Medulla oblongata (tissue), 1 donor: ENCODE measurements around the gene PCDH19.
"Not testable (repeated sequence)": the region's sequence is repeated elsewhere in the genome, so short reads cannot be mapped to it uniquely, and the experiment has no call there.

Source experiments
- DNase-seq: peaks from one replicate; pipeline ENCODE4 v3.0.0-alpha.2; 2015; ENCODE audit errors: extremely low spot score

PCDH19 gene

GRCh38 chrX:100409610-100410590 lies at the start of gene PCDH19:
Gene PCDH19 (minus strand): TSS chrX:100410273. CDS start chrX:100408597, 1,676 bp downstream.
- DNase-seq, result peak; percentile 26

GRCh38 chrX:100449696-100450608 lies 39.9 kb upstream of the PCDH19 start:
- DNase-seq, result peak; percentile 2

- DNase-seq, result peak; percentile 46
These were observed 37.8 kb upstream of the PCDH19 start for GRCh38 chrX:100447655-100448397.

GRCh38 chrX:100445593-100445992 lies 35.5 kb upstream of the PCDH19 start:
- DNase-seq, result no peak

- DNase-seq, result not testable (repeated sequence)
These were observed 31.2 kb upstream of the PCDH19 start for GRCh38 chrX:100441321-100441720.

- no peak for DNase-seq
These were observed 29.9 kb upstream of the PCDH19 start for GRCh38 chrX:100440006-100440405.

- DNase-seq, result no peak
These were observed 25.7 kb upstream of the PCDH19 start for GRCh38 chrX:100435726-100436125.

- DNase-seq, result no peak
These were observed 13.9 kb upstream of the PCDH19 start for GRCh38 chrX:100424012-100424411.

- DNase-seq, result no peak
These were observed 8.5 kb upstream of the PCDH19 start for GRCh38 chrX:100418556-100418955.

- no peak for DNase-seq
These were observed 7.6 kb upstream of the PCDH19 start for GRCh38 chrX:100417681-100418080.

GRCh38 chrX:100413229-100413628 lies 3.2 kb upstream of the PCDH19 start:
- DNase-seq, result peak; percentile 62

- DNase-seq, result no peak
These were observed 2.0 kb upstream of the PCDH19 start for GRCh38 chrX:100411802-100412715.

GRCh38 chrX:100410901-100411801 lies 1.1 kb upstream of the PCDH19 start:
- no peak for DNase-seq

GRCh38 chrX:100408713-100409609 lies 1.1 kb downstream of the PCDH19 start:
- no peak for DNase-seq

- no peak for DNase-seq
These were observed 2.0 kb downstream of the PCDH19 start for GRCh38 chrX:100407784-100408712.

GRCh38 chrX:100407147-100407783 lies 2.8 kb downstream of the PCDH19 start:
- no peak for DNase-seq

- no peak for DNase-seq
These were observed 4.6 kb downstream of the PCDH19 start for GRCh38 chrX:100405424-100405823.
